Astrocyte (in vitro differentiated cells and primary cell): ENCODE results near the gene EGF. TPM values are rescaled to one million over a fixed set of nuclear protein-coding genes. Genes with fewer than 3 reads are reported as not detected.

Source experiments
- DNase-seq: peaks from one replicate; pipeline ENCODE4 v3.0.0-alpha.2; 2010; ENCODE audit warnings: low read depth
- FAIRE-seq: peaks from 2 replicates; lab custom pipeline; 2011; peaks lifted over from hg19 to GRCh38; lab: Jason Lieb, UNC
- H2AFZ ChIP-seq: 2 replicates; pipeline ENCODE4 v1.6.0; 2012; ENCODE audit warnings: low read depth, low read length, inconsistent platforms
- H3K27ac ChIP-seq: 2 replicates; pipeline ENCODE4 v1.5.1; 2011; ENCODE audit warnings: low read depth, low read length, inconsistent platforms
- H3K27me3 ChIP-seq: 2 replicates; pipeline ENCODE4 v1.6.0; 2011; ENCODE audit warnings: low read length, inconsistent platforms; ENCODE audit not compliant: insufficient read depth
- H3K36me3 ChIP-seq: 2 replicates; pipeline ENCODE4 v1.5.1; 2011; ENCODE audit warnings: low read length, inconsistent platforms; ENCODE audit not compliant: insufficient read depth
- H3K4me1 ChIP-seq: 2 replicates; pipeline ENCODE4 v1.5.1; 2011; ENCODE audit warnings: low read length, inconsistent platforms; ENCODE audit not compliant: insufficient read depth
- H3K4me2 ChIP-seq: 2 replicates; pipeline ENCODE4 v1.6.0; 2012; ENCODE audit warnings: low read length, inconsistent platforms
- H3K4me3 ChIP-seq: 2 replicates; pipeline ENCODE4 v1.5.1; 2011; ENCODE audit warnings: low read depth, mild to moderate bottlenecking, low read length, inconsistent platforms; ENCODE audit not compliant: insufficient read depth
- H3K79me2 ChIP-seq: 2 replicates; pipeline ENCODE4 v1.6.0; 2012; ENCODE audit warnings: mild to moderate bottlenecking, low read length, inconsistent platforms; ENCODE audit not compliant: insufficient read depth
- H3K9ac ChIP-seq: 2 replicates; pipeline ENCODE4 v1.6.0; 2012; ENCODE audit warnings: mild to moderate bottlenecking, low read length, inconsistent platforms
- H3K9me3 ChIP-seq: 2 replicates; pipeline ENCODE4 v1.5.1; 2012; ENCODE audit warnings: low read depth, mild to moderate bottlenecking, low read length, inconsistent platforms; ENCODE audit not compliant: insufficient read depth
- H4K20me1 ChIP-seq: 2 replicates; pipeline ENCODE4 v1.6.0; 2012; ENCODE audit warnings: low read length, inconsistent platforms; ENCODE audit not compliant: insufficient read depth
- H3K27ac Mint-ChIP-seq: one replicate; pipeline ENCODE4 v1.8.0; 2021; ENCODE audit warnings: mild to moderate bottlenecking, mixed read lengths; ENCODE audit not compliant: unreplicated experiment
- H3K27me3 Mint-ChIP-seq: one replicate; pipeline ENCODE4 v1.8.0; 2021; ENCODE audit warnings: low read depth, mixed read lengths; ENCODE audit not compliant: unreplicated experiment
- H3K36me3 Mint-ChIP-seq: one replicate; pipeline ENCODE4 v1.8.0; 2021; ENCODE audit warnings: low read depth, mixed read lengths; ENCODE audit not compliant: unreplicated experiment
- H3K4me1 Mint-ChIP-seq: one replicate; pipeline ENCODE4 v1.8.0; 2021; ENCODE audit warnings: low read depth, mixed read lengths; ENCODE audit not compliant: unreplicated experiment
- H3K4me3 Mint-ChIP-seq: one replicate; pipeline ENCODE4 v1.8.0; 2021; ENCODE audit warnings: mild to moderate bottlenecking, moderate library complexity, mixed read lengths; ENCODE audit not compliant: unreplicated experiment
- H3K9me3 Mint-ChIP-seq: one replicate; pipeline ENCODE4 v1.8.0; 2021; ENCODE audit warnings: mild to moderate bottlenecking, mixed read lengths; ENCODE audit not compliant: unreplicated experiment
- EZH2 ChIP-seq: IDR thresholded peaks from 2 replicates; pipeline ENCODE4 v1.6.1; 2012; ENCODE audit warnings: mild to moderate bottlenecking, low read length, inconsistent platforms; ENCODE audit not compliant: insufficient read depth
- total RNA-seq: library from RNA; stranded (reverse); gene quantifications from 2 replicates; pipeline ENCODE4 v1.2.1, GENCODE V29; 2021
- TF ChIP-seq, protein P1 (sequence below): IDR thresholded peaks from 2 replicates; pipeline ENCODE4 v1.5.1; 2011; ENCODE audit warnings: low read depth, mild to moderate bottlenecking, inconsistent platforms, low read length, moderate library complexity; ENCODE audit not compliant: insufficient read depth

The EGF gene
- total RNA-seq, 1 donor from 2014 or later: 22.9 TPM

DNA sequence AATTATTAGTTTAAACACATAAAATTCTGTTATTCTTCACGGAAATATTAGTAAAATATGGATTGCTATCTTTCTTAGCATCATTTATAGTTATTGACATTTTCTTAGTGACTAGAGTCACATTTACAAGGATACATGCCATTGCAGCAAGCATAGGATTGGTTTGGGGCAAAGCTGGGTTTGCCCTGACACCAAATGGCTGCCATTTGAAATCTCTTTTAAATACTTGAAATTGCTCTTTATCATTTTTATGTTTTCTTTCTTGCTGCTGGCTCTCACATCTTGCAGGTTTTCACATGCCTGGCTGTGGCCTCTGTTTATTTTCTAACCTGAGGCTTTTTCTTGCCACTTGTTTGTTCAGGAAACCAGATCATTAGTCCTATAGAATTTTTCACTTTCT lies 39.9 kb downstream of the EGF start:
- TF ChIP-seq, protein P1, sequence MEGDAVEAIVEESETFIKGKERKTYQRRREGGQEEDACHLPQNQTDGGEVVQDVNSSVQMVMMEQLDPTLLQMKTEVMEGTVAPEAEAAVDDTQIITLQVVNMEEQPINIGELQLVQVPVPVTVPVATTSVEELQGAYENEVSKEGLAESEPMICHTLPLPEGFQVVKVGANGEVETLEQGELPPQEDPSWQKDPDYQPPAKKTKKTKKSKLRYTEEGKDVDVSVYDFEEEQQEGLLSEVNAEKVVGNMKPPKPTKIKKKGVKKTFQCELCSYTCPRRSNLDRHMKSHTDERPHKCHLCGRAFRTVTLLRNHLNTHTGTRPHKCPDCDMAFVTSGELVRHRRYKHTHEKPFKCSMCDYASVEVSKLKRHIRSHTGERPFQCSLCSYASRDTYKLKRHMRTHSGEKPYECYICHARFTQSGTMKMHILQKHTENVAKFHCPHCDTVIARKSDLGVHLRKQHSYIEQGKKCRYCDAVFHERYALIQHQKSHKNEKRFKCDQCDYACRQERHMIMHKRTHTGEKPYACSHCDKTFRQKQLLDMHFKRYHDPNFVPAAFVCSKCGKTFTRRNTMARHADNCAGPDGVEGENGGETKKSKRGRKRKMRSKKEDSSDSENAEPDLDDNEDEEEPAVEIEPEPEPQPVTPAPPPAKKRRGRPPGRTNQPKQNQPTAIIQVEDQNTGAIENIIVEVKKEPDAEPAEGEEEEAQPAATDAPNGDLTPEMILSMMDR: no peak
- TF ChIP-seq EZH2: no peak

GRCh38 chr4:109953556-109953955 lies 40.9 kb downstream of the EGF start:
- H3K36me3 ChIP-seq: no peaks in the 10 kb centered on the region
- Mint-ChIP-seq H3K27ac (no peak overlapping the region), H3K4me1 (peaks cover 5% of the 10 kb centered on the region), H3K36me3 (no peaks in the 10 kb centered on the region), H3K4me3 (no peak overlapping the region), H3K27me3 (no peaks in the 10 kb centered on the region), H3K9me3 (peaks cover 2% of the 10 kb centered on the region)
- no peaks in the 10 kb centered on the region for H3K4me1 ChIP-seq
- no peak for DNase-seq
- TF ChIP-seq, protein P1: no peak
- no peak for TF ChIP-seq EZH2
- H3K79me2 ChIP-seq: no peaks in the 10 kb centered on the region
- no peaks in the 10 kb centered on the region for H4K20me1 ChIP-seq
- no peak overlapping the region for H3K4me3 ChIP-seq
- H3K27me3 ChIP-seq: no peaks in the 10 kb centered on the region
- no peaks in the 10 kb centered on the region for H3K9me3 ChIP-seq
- H2AFZ ChIP-seq: no peak overlapping the region
- FAIRE-seq: no peak
- no peak overlapping the region for H3K27ac ChIP-seq
- H3K9ac ChIP-seq: no peak overlapping the region
- H3K4me2 ChIP-seq: no peak overlapping the region

More for the DNA sequence above, 39.9 kb downstream of the EGF start:
- Histone ChIP-seq H2AFZ (no peak overlapping the region), H3K36me3 (no peaks in the 10 kb centered on the region), H4K20me1 (no peaks in the 10 kb centered on the region), H3K4me2 (no peak overlapping the region), H3K4me1 (no peaks in the 10 kb centered on the region), H3K4me3 (no peak overlapping the region), H3K27me3 (no peaks in the 10 kb centered on the region), H3K79me2 (no peaks in the 10 kb centered on the region), H3K9me3 (no peaks in the 10 kb centered on the region), H3K27ac (no peak overlapping the region), H3K9ac (no peak overlapping the region)
- H3K4me1 Mint-ChIP-seq: peaks cover 5% of the 10 kb centered on the region
- DNase-seq (no peak), FAIRE-seq (no peak)
- peaks cover 2% of the 10 kb centered on the region for H3K9me3 Mint-ChIP-seq
- no peaks in the 10 kb centered on the region for H3K36me3 Mint-ChIP-seq
- no peak overlapping the region for H3K27ac Mint-ChIP-seq
- no peaks in the 10 kb centered on the region for H3K27me3 Mint-ChIP-seq
- no peak overlapping the region for H3K4me3 Mint-ChIP-seq

- Histone ChIP-seq H3K4me1 (no peaks in the 10 kb centered on the region), H3K27ac (no peak overlapping the region), H3K4me2 (no peak overlapping the region), H3K27me3 (no peaks in the 10 kb centered on the region), H2AFZ (no peak overlapping the region), H3K4me3 (no peak overlapping the region), H3K9me3 (no peaks in the 10 kb centered on the region), H3K36me3 (no peaks in the 10 kb centered on the region), H4K20me1 (no peaks in the 10 kb centered on the region), H3K9ac (no peak overlapping the region), H3K79me2 (no peaks in the 10 kb centered on the region)
- no peaks in the 10 kb centered on the region for H3K36me3 Mint-ChIP-seq
- no peak overlapping the region for H3K4me3 Mint-ChIP-seq
- H3K27ac Mint-ChIP-seq: no peak overlapping the region
- H3K27me3 Mint-ChIP-seq: no peaks in the 10 kb centered on the region
- H3K9me3 Mint-ChIP-seq: peaks cover 2% of the 10 kb centered on the region
- TF ChIP-seq, protein P1: no peak
- no peak for TF ChIP-seq EZH2
- DNase-seq: no peak
- H3K4me1 Mint-ChIP-seq: peaks cover 5% of the 10 kb centered on the region
- FAIRE-seq: no peak
Observed at GRCh38 chr4:109955146-109955545, 42.5 kb downstream of the EGF start.
